ENCODE data around the gene STPG3. TPM values are rescaled to one million over a fixed set of nuclear protein-coding genes. Genes with fewer than 3 reads are reported as not detected.

Gene STPG3
- total RNA-seq, 1 donor from 2014 or later, result not detected

- FAIRE-seq (no peak), DNase-seq (ENCODE audit: low read depth) (no peak)
- Histone ChIP-seq H3K36me3 (ENCODE audit: control insufficient read depth, insufficient read depth, low read length) (no peaks in the 10 kb centered on the region), H3K27me3 (ENCODE audit: control insufficient read depth, insufficient read depth, low read length) (no peaks in the 10 kb centered on the region), H3K4me3 (ENCODE audit: low read depth, low read length) (no peak overlapping the region)
- TF ChIP-seq, protein P1, sequence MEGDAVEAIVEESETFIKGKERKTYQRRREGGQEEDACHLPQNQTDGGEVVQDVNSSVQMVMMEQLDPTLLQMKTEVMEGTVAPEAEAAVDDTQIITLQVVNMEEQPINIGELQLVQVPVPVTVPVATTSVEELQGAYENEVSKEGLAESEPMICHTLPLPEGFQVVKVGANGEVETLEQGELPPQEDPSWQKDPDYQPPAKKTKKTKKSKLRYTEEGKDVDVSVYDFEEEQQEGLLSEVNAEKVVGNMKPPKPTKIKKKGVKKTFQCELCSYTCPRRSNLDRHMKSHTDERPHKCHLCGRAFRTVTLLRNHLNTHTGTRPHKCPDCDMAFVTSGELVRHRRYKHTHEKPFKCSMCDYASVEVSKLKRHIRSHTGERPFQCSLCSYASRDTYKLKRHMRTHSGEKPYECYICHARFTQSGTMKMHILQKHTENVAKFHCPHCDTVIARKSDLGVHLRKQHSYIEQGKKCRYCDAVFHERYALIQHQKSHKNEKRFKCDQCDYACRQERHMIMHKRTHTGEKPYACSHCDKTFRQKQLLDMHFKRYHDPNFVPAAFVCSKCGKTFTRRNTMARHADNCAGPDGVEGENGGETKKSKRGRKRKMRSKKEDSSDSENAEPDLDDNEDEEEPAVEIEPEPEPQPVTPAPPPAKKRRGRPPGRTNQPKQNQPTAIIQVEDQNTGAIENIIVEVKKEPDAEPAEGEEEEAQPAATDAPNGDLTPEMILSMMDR (IDR thresholded peaks at IDR 0.05; ENCODE audit: insufficient read depth, low read length, severe bottlenecking), result no peak
These were observed 525 bp upstream of the STPG3 start for GRCh38 chr9:137250329-137251193.

GRCh38 chr9:137251490-137252268, 593 bp downstream of the STPG3 start:
- FAIRE-seq (no peak), DNase-seq (ENCODE audit: low read depth) (no peak)
- Histone ChIP-seq H3K4me3 (ENCODE audit: low read depth, low read length) (no peak overlapping the region), H3K36me3 (ENCODE audit: control insufficient read depth, insufficient read depth, low read length) (peaks cover 2% of the 10 kb centered on the region), H3K27me3 (ENCODE audit: control insufficient read depth, insufficient read depth, low read length) (no peaks in the 10 kb centered on the region)
- TF ChIP-seq, protein P1 (IDR thresholded peaks at IDR 0.05; ENCODE audit: insufficient read depth, low read length, severe bottlenecking), result no peak

DNA sequence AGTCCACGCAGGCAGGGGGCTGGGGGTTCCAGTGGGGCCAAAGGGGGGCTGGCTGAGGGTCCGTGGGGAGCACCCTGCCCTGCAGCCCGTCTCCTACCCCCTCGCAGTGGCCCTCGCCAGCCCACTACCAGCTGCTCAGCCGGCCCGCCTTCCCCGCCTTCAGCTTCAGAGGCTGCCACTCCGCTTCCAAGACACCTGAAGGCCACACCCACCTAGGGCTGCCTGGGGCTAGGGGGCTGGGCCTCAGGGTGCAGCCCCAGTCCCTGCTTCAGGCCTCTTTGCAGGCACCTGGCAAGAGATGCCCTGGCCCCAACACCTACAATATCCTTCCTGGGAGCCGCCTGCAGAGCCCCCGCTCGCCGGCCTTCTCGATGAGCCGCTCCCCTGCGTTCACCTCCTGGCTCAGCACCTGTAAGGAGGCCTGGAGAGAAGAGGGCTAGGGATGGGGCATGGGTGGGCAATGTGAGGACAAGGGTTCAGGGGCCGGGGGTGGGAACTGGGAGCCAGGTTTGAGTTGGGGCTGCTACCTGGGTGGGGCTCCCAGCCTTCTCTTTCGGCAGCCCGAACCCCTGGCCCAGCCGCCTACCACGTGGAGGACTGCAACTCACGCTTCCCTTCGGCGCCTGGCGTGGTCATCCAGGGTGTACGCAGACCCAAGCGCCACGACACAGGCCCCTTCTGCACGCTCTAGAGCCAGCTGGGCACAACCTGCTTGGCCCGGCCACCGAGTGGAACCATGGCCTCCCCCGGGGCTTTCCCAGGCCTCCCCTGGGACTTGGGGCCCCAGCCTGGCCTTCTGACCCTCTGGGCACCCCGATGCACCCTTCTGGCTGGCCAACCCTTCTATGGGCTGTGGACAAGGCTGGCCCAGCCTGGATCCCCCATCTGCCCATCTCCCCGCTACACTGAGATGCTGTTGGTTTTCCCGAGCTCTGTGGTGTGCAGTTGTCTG, 1.7 kb downstream of the STPG3 start:
- TF ChIP-seq, protein P1 (IDR thresholded peaks at IDR 0.05; ENCODE audit: insufficient read depth, low read length, severe bottlenecking), result no peak
- Histone ChIP-seq H3K36me3 (ENCODE audit: control insufficient read depth, insufficient read depth, low read length) (peaks cover 4% of the 10 kb centered on the region), H3K27me3 (ENCODE audit: control insufficient read depth, insufficient read depth, low read length) (no peaks in the 10 kb centered on the region), H3K4me3 (ENCODE audit: low read depth, low read length) (no peak overlapping the region)
- no peak for FAIRE-seq
- DNase-seq (ENCODE audit: low read depth), result no peak

GRCh38 chr9:137253717-137254623, 2.9 kb downstream of the STPG3 start:
- FAIRE-seq (no peak), DNase-seq (ENCODE audit: low read depth) (no peak)
- peaks cover 4% of the 10 kb centered on the region for H3K36me3 ChIP-seq (ENCODE audit: control insufficient read depth, insufficient read depth, low read length)
- TF ChIP-seq, protein P1 (IDR thresholded peaks at IDR 0.05; ENCODE audit: insufficient read depth, low read length, severe bottlenecking), result no peak
- H3K4me3 ChIP-seq (ENCODE audit: low read depth, low read length), result peak overlapping the region; percentile 89
- H3K27me3 ChIP-seq (ENCODE audit: control insufficient read depth, insufficient read depth, low read length), result no peaks in the 10 kb centered on the region

All from bronchial epithelial cell (primary cell).